H9 (cell line): ENCODE measurements around the gene GPR62. TPM values are rescaled to one million over a fixed set of nuclear protein-coding genes. Genes with fewer than 3 reads are reported as not detected.

ENCODE experiments used
- DNase-seq: peaks from one replicate; pipeline ENCODE4 v3.0.0-alpha.2; 2017
- H2AFZ ChIP-seq: one replicate; pipeline ENCODE4 v1.6.1; 2013; ENCODE audit warnings: mild to moderate bottlenecking, low read length, control low read depth, moderate library complexity
- H2AK5ac ChIP-seq: 2 replicates; pipeline ENCODE4 v1.6.1; 2013; ENCODE audit warnings: low read length, control low read depth, mixed read lengths; ENCODE audit not compliant: insufficient read length
- H2BK120ac ChIP-seq: one replicate; pipeline ENCODE4 v1.6.1; 2013; ENCODE audit warnings: low read depth, mild to moderate bottlenecking, low read length, control low read depth, inconsistent platforms; ENCODE audit not compliant: poor library complexity, severe bottlenecking
- H2BK12ac ChIP-seq: 2 replicates; pipeline ENCODE4 v1.6.1; 2013; ENCODE audit warnings: low read length, control low read depth, mixed read lengths, low read depth; ENCODE audit not compliant: insufficient read length
- H2BK15ac ChIP-seq: 2 replicates; pipeline ENCODE4 v1.6.1; 2013; ENCODE audit warnings: low read depth, low read length, control low read depth
- H2BK20ac ChIP-seq: one replicate; pipeline ENCODE4 v1.6.1; 2013; ENCODE audit warnings: low read depth, mild to moderate bottlenecking, low read length, control low read depth, inconsistent platforms; ENCODE audit not compliant: poor library complexity, severe bottlenecking
- H2BK5ac ChIP-seq: 2 replicates; pipeline ENCODE4 v1.6.1; 2013; ENCODE audit warnings: low read length, control low read depth, mixed read lengths; ENCODE audit not compliant: insufficient read length
- H3K14ac ChIP-seq: 2 replicates; pipeline ENCODE4 v1.6.1; 2013; ENCODE audit warnings: low read length, control low read depth; ENCODE audit not compliant: insufficient read depth
- H3K18ac ChIP-seq: 2 replicates; pipeline ENCODE4 v1.6.1; 2013; ENCODE audit warnings: low read depth, mild to moderate bottlenecking, mixed read lengths, low read length, control low read depth; ENCODE audit not compliant: insufficient read length
- H3K23ac ChIP-seq: 2 replicates; pipeline ENCODE4 v1.6.1; 2013; ENCODE audit warnings: low read length, control low read depth, mixed read lengths, low read depth; ENCODE audit not compliant: insufficient read length
- H3K23me2 ChIP-seq: 2 replicates; pipeline ENCODE4 v1.6.1; 2013; ENCODE audit warnings: low read depth, mild to moderate bottlenecking, mixed read lengths, low read length, control low read depth; ENCODE audit not compliant: insufficient read length, poor library complexity, severe bottlenecking
- H3K27ac ChIP-seq: 2 replicates; pipeline ENCODE4 v1.5.1; 2013; ENCODE audit warnings: low read length, control low read depth, mixed read lengths, low read depth; ENCODE audit not compliant: insufficient read length
- H3K27me3 ChIP-seq: 2 replicates; pipeline ENCODE4 v1.6.1; 2013; ENCODE audit warnings: low read length, control low read depth, inconsistent platforms; ENCODE audit not compliant: insufficient read depth
- H3K4ac ChIP-seq: 2 replicates; pipeline ENCODE4 v1.6.1; 2013; ENCODE audit warnings: low read depth, mild to moderate bottlenecking, control low read depth, inconsistent platforms, low read length, moderate library complexity
- H3K4me1 ChIP-seq: 2 replicates; pipeline ENCODE4 v1.6.1; 2013; ENCODE audit warnings: low read length, control low read depth, inconsistent platforms; ENCODE audit not compliant: insufficient read depth
- H3K4me2 ChIP-seq: 2 replicates; pipeline ENCODE4 v1.6.1; 2013; ENCODE audit warnings: low read length, control low read depth, mixed read lengths; ENCODE audit not compliant: insufficient read length, insufficient read depth
- H3K56ac ChIP-seq: 2 replicates; pipeline ENCODE4 v1.6.1; 2013; ENCODE audit warnings: low read depth, mild to moderate bottlenecking, mixed read lengths, low read length, control low read depth; ENCODE audit not compliant: insufficient read length
- H3K79me1 ChIP-seq: 2 replicates; pipeline ENCODE4 v1.6.1; 2013; ENCODE audit warnings: low read depth, mild to moderate bottlenecking, moderate library complexity, low read length, control low read depth, inconsistent platforms; ENCODE audit not compliant: insufficient read depth, poor library complexity, severe bottlenecking
- H3K79me2 ChIP-seq: 2 replicates; pipeline ENCODE4 v1.6.1; 2013; ENCODE audit warnings: low read length, control low read depth, inconsistent platforms; ENCODE audit not compliant: insufficient read depth
- H3K9ac ChIP-seq: 2 replicates; pipeline ENCODE4 v1.6.1; 2013; ENCODE audit warnings: low read length, control low read depth, mixed read lengths; ENCODE audit not compliant: insufficient read length; ENCODE audit errors: extremely low read depth
- H3K9me3 ChIP-seq: one replicate; pipeline ENCODE4 v1.6.1; 2013; ENCODE audit warnings: low read depth, low read length, inconsistent platforms; ENCODE audit not compliant: control insufficient read depth
- H3T11ph ChIP-seq: one replicate; pipeline ENCODE4 v1.6.1; 2013; ENCODE audit warnings: mild to moderate bottlenecking, low read length, control low read depth, inconsistent platforms
- H4K20me1 ChIP-seq: one replicate; pipeline ENCODE4 v1.6.1; 2013; ENCODE audit not compliant: control insufficient read depth, insufficient read length, insufficient read depth
- H4K5ac ChIP-seq: 2 replicates; pipeline ENCODE4 v1.6.1; 2013; ENCODE audit warnings: low read depth, mild to moderate bottlenecking, mixed read lengths, low read length, control low read depth; ENCODE audit not compliant: insufficient read length
- H4K8ac ChIP-seq: replicated peaks from 2 replicates; pipeline ENCODE4 v1.6.1; 2013; ENCODE audit warnings: low read length, control low read depth, mixed read lengths, low read depth; ENCODE audit not compliant: insufficient read length
- H4K91ac ChIP-seq: 2 replicates; pipeline ENCODE4 v1.6.1; 2013; ENCODE audit warnings: low read depth, mild to moderate bottlenecking, moderate library complexity, mixed read lengths, low read length, control low read depth; ENCODE audit not compliant: insufficient read length
- H3K27ac Mint-ChIP-seq, 3 experiments: 2 replicates in 2 of 3; 3 replicates in 1 of 3; pipeline ENCODE4 v1.8.0; 2020 to 2021; ENCODE audit warnings: mixed read lengths in 3 of 3, mild to moderate bottlenecking in 1 of 3, moderate library complexity in 1 of 3
- H3K27me3 Mint-ChIP-seq: 2 replicates; pipeline ENCODE4 v1.8.0; 2021; ENCODE audit warnings: low read depth, mild to moderate bottlenecking, moderate library complexity, mixed read lengths
- H3K36me3 Mint-ChIP-seq, 3 experiments: 2 replicates in 2 of 3; 3 replicates in 1 of 3; pipeline ENCODE4 v1.8.0; 2020 to 2021; ENCODE audit warnings: low read depth in 3 of 3, mixed read lengths in 3 of 3; ENCODE audit not compliant: insufficient read depth in 1 of 3
- H3K4me1 Mint-ChIP-seq, 2 experiments: 2 replicates each; pipeline ENCODE4 v1.8.0; 2020; ENCODE audit warnings: mixed read lengths in 2 of 2
- H3K4me3 Mint-ChIP-seq, 2 experiments: 2 replicates in 1 of 2; 3 replicates in 1 of 2; pipeline ENCODE4 v1.8.0; 2020 to 2021; ENCODE audit warnings: mild to moderate bottlenecking in 2 of 2, mixed read lengths in 2 of 2, moderate library complexity in 1 of 2
- H3K9me3 Mint-ChIP-seq, 2 experiments: 2 replicates in 1 of 2; 3 replicates in 1 of 2; pipeline ENCODE4 v1.8.0; 2020; ENCODE audit warnings: mild to moderate bottlenecking in 2 of 2, mixed read lengths in 2 of 2, moderate library complexity in 1 of 2
- CTCF ChIP-seq: fragments of 200-600 bp; sonication (generic); conservative IDR thresholded peaks from 3 replicates; pipeline ENCODE4 v1.8.0; 2021; ENCODE audit warnings: antibody characterized with exemption, mild to moderate bottlenecking
- WGBS: extraction: QIAGEN DNeasy Blood & Tissue Kit; methylation state at CpG from one replicate; pipeline ENCODE4 v1.1.7; 2013; ENCODE audit warnings: missing lambda C conversion rate, low lambda C conversion rate, mixed read lengths; ENCODE audit not compliant: insufficient read length; ENCODE audit errors: extremely low coverage; 5-methylcytosine and 5-hydroxymethylcytosine counted together
- total RNA-seq: library from RNA; stranded (reverse); gene quantifications from 2 replicates; pipeline ENCODE4 v1.2.1, GENCODE V29; 2021

The GPR62 gene
- total RNA-seq, 1 experiment from 2014 or later, result 0.13 TPM

DNA sequence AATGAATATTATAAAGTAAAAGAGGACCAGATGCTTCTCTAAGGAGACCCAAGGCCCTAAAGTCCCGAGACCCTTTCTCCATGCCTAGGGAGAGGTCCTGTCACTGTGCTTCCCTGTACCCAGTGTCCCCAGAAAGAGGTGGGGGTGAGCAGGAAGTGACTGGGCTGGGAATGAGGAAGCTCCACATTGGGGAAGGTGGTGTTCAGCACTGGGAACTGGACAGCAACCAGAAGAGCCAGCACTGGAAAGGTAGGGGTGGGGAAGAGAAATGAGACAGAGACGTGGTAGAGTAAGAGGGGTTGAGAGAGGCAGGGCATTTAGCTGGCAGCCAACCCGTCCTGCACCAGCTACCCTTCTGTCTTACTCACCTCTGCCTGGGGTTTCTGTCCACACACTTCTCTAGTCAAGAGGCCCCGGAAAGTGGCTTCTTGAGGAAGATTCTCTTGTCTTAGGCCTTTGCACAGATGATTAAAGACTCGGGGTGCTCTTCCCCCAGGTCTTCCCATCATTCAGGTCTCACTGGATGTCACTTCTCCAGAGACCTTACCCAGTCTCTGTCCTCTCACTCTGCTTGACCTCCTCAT, 25.7 kb upstream of the GPR62 start:
- H2BK12ac ChIP-seq, result no peak overlapping the region
- H3K4me1 ChIP-seq, result no peaks in the 10 kb centered on the region
- Mint-ChIP-seq H3K4me3 (no peak overlapping the region), H3K27me3 (no peaks in the 10 kb centered on the region; the same call in 1 of the 2 replicates), H3K4me1 (no peaks in the 10 kb centered on the region), H3K27ac (no peak overlapping the region), H3K9me3 (no peaks in the 10 kb centered on the region), H3K36me3 (peaks cover 16 to 36% (median 20%) of the 10 kb centered on the region in 3 experiments; a peak in 6 of 7 replicates)
- H3K79me1 ChIP-seq, result no peaks in the 10 kb centered on the region
- H2BK5ac ChIP-seq, result no peak overlapping the region
- WGBS, result no CpG with 5 or more reads among the region's 5 CpGs
- H3K9ac ChIP-seq, result no peak overlapping the region
- H2BK120ac ChIP-seq, result no peak overlapping the region
- no peaks in the 10 kb centered on the region for H3K9me3 ChIP-seq
- H4K5ac ChIP-seq, result no peak overlapping the region
- no peak overlapping the region for H3K23ac ChIP-seq
- no peak overlapping the region for H4K91ac ChIP-seq
- H3K23me2 ChIP-seq, result no peaks in the 10 kb centered on the region
- H3T11ph ChIP-seq, result no peak overlapping the region
- no peak overlapping the region for H4K8ac ChIP-seq
- H3K14ac ChIP-seq, result no peak overlapping the region
- H3K27me3 ChIP-seq, result no peaks in the 10 kb centered on the region
- H3K4me2 ChIP-seq, result no peak overlapping the region
- no peak overlapping the region for H3K18ac ChIP-seq
- no peak overlapping the region for H3K4ac ChIP-seq
- no peak overlapping the region for H3K27ac ChIP-seq
- peak; percentile 45 for DNase-seq
- no peak overlapping the region for H2AFZ ChIP-seq
- H2AK5ac ChIP-seq, result no peak overlapping the region
- TF ChIP-seq CTCF, result no peak
- no peak overlapping the region for H2BK20ac ChIP-seq
- no peaks in the 10 kb centered on the region for H4K20me1 ChIP-seq
- H2BK15ac ChIP-seq, result no peak overlapping the region
- no peaks in the 10 kb centered on the region for H3K79me2 ChIP-seq
- H3K56ac ChIP-seq, result no peak overlapping the region
